K562 (cell line): ENCODE data around the gene TRMT1. TPM values are rescaled to one million over a fixed set of nuclear protein-coding genes. Genes with fewer than 3 reads are reported as not detected.

Experiments used
- polyA plus RNA-seq, 8 experiments: library from polyadenylated mRNA; depleted of rRNA in 4 of 8; stranded (reverse) in 5 of 8; unstranded in 3 of 8; fragments of >200 nt; fragmentation: Nextera tagmentation in 2 of 8; fragmentation: Illumina TruSeq in 1 of 8; extraction: Ambion mirVana in 2 of 8; extraction: Trizol in 1 of 8; gene quantifications; 2 replicates each; pipeline versions ENCODE4 v1.2.1 to v1.2.3, GENCODE V29; 2011 to 2014; ENCODE audit warnings: inconsistent platforms in 1 of 8, missing spikeins in 1 of 8
- total RNA-seq, 7 experiments: library from RNA; depleted of rRNA in 6 of 7; stranded (reverse); fragments of >200 nt in 6 of 7; fragmentation: Illumina TruSeq in 2 of 7; extraction: Trizol in 2 of 7; gene quantifications; 2 replicates each; pipeline versions ENCODE4 v1.2.1 to v1.2.3, GENCODE V29; 2011 to 2021; ENCODE audit warnings: low replicate concordance in 1 of 7

The TRMT1 gene
- total and polyA plus RNA-seq, 9 of the 15 experiments (the other 6 are each of a cell fraction or from before 2014, with no cell fraction given), result 5.8 to 158 (median 54.3) TPM

Other genes with a start within 250 kb of the TRMT1 start
Only the 7 nearest of the 14 such genes appear.
- gene GADD45GIP1, start 159.5 kb downstream of the TRMT1 start, total RNA-seq (2014; rRNA removed), result 143 and 161 TPM in 2 replicates
- 9.1 and 12.9 TPM in 2 replicates for gene GADD45GIP1, start 159.5 kb downstream of the TRMT1 start, total RNA-seq (2014; rRNA removed; fragmentation: Illumina TruSeq; extraction: Trizol)
- gene GADD45GIP1, start 159.5 kb downstream of the TRMT1 start, total RNA-seq (2015; rRNA removed; fragmentation: Illumina TruSeq; extraction: Trizol), result 39.5 and 40.1 TPM in 2 replicates
- gene GADD45GIP1, start 159.5 kb downstream of the TRMT1 start, total RNA-seq (2021), result 47.3 and 48.8 TPM in 2 replicates
- 29.2 and 30.4 TPM in 2 replicates for gene GADD45GIP1, start 159.5 kb downstream of the TRMT1 start, polyA plus RNA-seq (2011; rRNA removed)
- gene GADD45GIP1, start 159.5 kb downstream of the TRMT1 start, polyA plus RNA-seq (2014; fragmentation: Illumina TruSeq; extraction: Trizol), result 11.5 and 20.3 TPM in 2 replicates
- gene GADD45GIP1, start 159.5 kb downstream of the TRMT1 start, polyA plus RNA-seq (2014; fragmentation: Nextera tagmentation; extraction: Ambion mirVana), result 1 to 10 TPM; 5.1 to 6.8 TPM
- 114 and 122 TPM in 2 replicates for gene GADD45GIP1, start 159.5 kb downstream of the TRMT1 start, polyA plus RNA-seq (2014; rRNA removed)
- 0.27 and 0.82 TPM in 2 replicates for gene DAND5, start 147.2 kb downstream of the TRMT1 start, total RNA-seq (2014; rRNA removed)
- gene DAND5, start 147.2 kb downstream of the TRMT1 start, total RNA-seq (2014; rRNA removed; fragmentation: Illumina TruSeq; extraction: Trizol), result 0.38 and 0.40 TPM in 2 replicates
- gene DAND5, start 147.2 kb downstream of the TRMT1 start, total RNA-seq (2015; rRNA removed; fragmentation: Illumina TruSeq; extraction: Trizol), result 0.22 and 0.23 TPM in 2 replicates
- gene DAND5, start 147.2 kb downstream of the TRMT1 start, total RNA-seq (2021), result 0.74 and 0.78 TPM in 2 replicates
- gene DAND5, start 147.2 kb downstream of the TRMT1 start, polyA plus RNA-seq (2011; rRNA removed), result 0.60 and 0.89 TPM in 2 replicates
- 0.71 and 0.83 TPM in 2 replicates for gene DAND5, start 147.2 kb downstream of the TRMT1 start, polyA plus RNA-seq (2014; fragmentation: Illumina TruSeq; extraction: Trizol)
- gene DAND5, start 147.2 kb downstream of the TRMT1 start, polyA plus RNA-seq (2014; fragmentation: Nextera tagmentation; extraction: Ambion mirVana), result under 1 TPM; 0.42 to 0.63 TPM
- 0.50 and 0.66 TPM in 2 replicates for gene DAND5, start 147.2 kb downstream of the TRMT1 start, polyA plus RNA-seq (2014; rRNA removed)
- gene NFIX, start 121.3 kb downstream of the TRMT1 start, total RNA-seq (2014; rRNA removed), result 5.4 and 7.7 TPM in 2 replicates
- gene NFIX, start 121.3 kb downstream of the TRMT1 start, total RNA-seq (2014; rRNA removed; fragmentation: Illumina TruSeq; extraction: Trizol), result 2.3 and 6.4 TPM in 2 replicates
- gene NFIX, start 121.3 kb downstream of the TRMT1 start, total RNA-seq (2015; rRNA removed; fragmentation: Illumina TruSeq; extraction: Trizol), result 3.1 and 3.8 TPM in 2 replicates
- 23.1 and 26.8 TPM in 2 replicates for gene NFIX, start 121.3 kb downstream of the TRMT1 start, total RNA-seq (2021)
- 2.9 and 5.6 TPM in 2 replicates for gene NFIX, start 121.3 kb downstream of the TRMT1 start, polyA plus RNA-seq (2011; rRNA removed)
- 7.7 and 9.2 TPM in 2 replicates for gene NFIX, start 121.3 kb downstream of the TRMT1 start, polyA plus RNA-seq (2014; fragmentation: Illumina TruSeq; extraction: Trizol)
- gene NFIX, start 121.3 kb downstream of the TRMT1 start, polyA plus RNA-seq (2014; fragmentation: Nextera tagmentation; extraction: Ambion mirVana), result under 1 TPM; 0.28 to 0.34 TPM
- gene NFIX, start 121.3 kb downstream of the TRMT1 start, polyA plus RNA-seq (2014; rRNA removed), result 6.8 and 7.2 TPM in 2 replicates
- 266 and 312 TPM in 2 replicates for gene LYL1, start 13.9 kb downstream of the TRMT1 start, total RNA-seq (2014; rRNA removed)
- gene LYL1, start 13.9 kb downstream of the TRMT1 start, total RNA-seq (2014; rRNA removed; fragmentation: Illumina TruSeq; extraction: Trizol), result 13.2 and 17.7 TPM in 2 replicates
- 89.9 and 108 TPM in 2 replicates for gene LYL1, start 13.9 kb downstream of the TRMT1 start, total RNA-seq (2015; rRNA removed; fragmentation: Illumina TruSeq; extraction: Trizol)
- 216 and 218 TPM in 2 replicates for gene LYL1, start 13.9 kb downstream of the TRMT1 start, total RNA-seq (2021)
- gene LYL1, start 13.9 kb downstream of the TRMT1 start, polyA plus RNA-seq (2011; rRNA removed), result 34.0 and 47.0 TPM in 2 replicates
- 17.8 and 71.5 TPM in 2 replicates for gene LYL1, start 13.9 kb downstream of the TRMT1 start, polyA plus RNA-seq (2014; fragmentation: Illumina TruSeq; extraction: Trizol)
- gene LYL1, start 13.9 kb downstream of the TRMT1 start, polyA plus RNA-seq (2014; fragmentation: Nextera tagmentation; extraction: Ambion mirVana), result 1 to 10 TPM; 1.3 to 1.6 TPM
- 165 and 175 TPM in 2 replicates for gene LYL1, start 13.9 kb downstream of the TRMT1 start, polyA plus RNA-seq (2014; rRNA removed)
- gene NACC1, start 1.5 kb upstream of the TRMT1 start, total RNA-seq (2014; rRNA removed), result 62.4 and 85.7 TPM in 2 replicates
- gene NACC1, start 1.5 kb upstream of the TRMT1 start, total RNA-seq (2014; rRNA removed; fragmentation: Illumina TruSeq; extraction: Trizol), result 9.1 and 9.5 TPM in 2 replicates
- gene NACC1, start 1.5 kb upstream of the TRMT1 start, total RNA-seq (2015; rRNA removed; fragmentation: Illumina TruSeq; extraction: Trizol), result 40.2 and 46.8 TPM in 2 replicates
- 93.0 and 96.6 TPM in 2 replicates for gene NACC1, start 1.5 kb upstream of the TRMT1 start, total RNA-seq (2021)
- 25.8 and 49.0 TPM in 2 replicates for gene NACC1, start 1.5 kb upstream of the TRMT1 start, polyA plus RNA-seq (2011; rRNA removed)
- 23.2 and 90.7 TPM in 2 replicates for gene NACC1, start 1.5 kb upstream of the TRMT1 start, polyA plus RNA-seq (2014; fragmentation: Illumina TruSeq; extraction: Trizol)
- gene NACC1, start 1.5 kb upstream of the TRMT1 start, polyA plus RNA-seq (2014; fragmentation: Nextera tagmentation; extraction: Ambion mirVana), result under 1 TPM; 0.04 to 0.17 TPM
- gene NACC1, start 1.5 kb upstream of the TRMT1 start, polyA plus RNA-seq (2014; rRNA removed), result 46.1 and 68.1 TPM in 2 replicates
- gene STX10, start 33.6 kb upstream of the TRMT1 start, total RNA-seq (2014; rRNA removed), result 57.8 and 59.2 TPM in 2 replicates
- gene STX10, start 33.6 kb upstream of the TRMT1 start, total RNA-seq (2014; rRNA removed; fragmentation: Illumina TruSeq; extraction: Trizol), result 12.6 and 19.0 TPM in 2 replicates
- 31.0 and 33.9 TPM in 2 replicates for gene STX10, start 33.6 kb upstream of the TRMT1 start, total RNA-seq (2015; rRNA removed; fragmentation: Illumina TruSeq; extraction: Trizol)
- gene STX10, start 33.6 kb upstream of the TRMT1 start, total RNA-seq (2021), result 39.6 and 41.6 TPM in 2 replicates
- 46.6 and 77.4 TPM in 2 replicates for gene STX10, start 33.6 kb upstream of the TRMT1 start, polyA plus RNA-seq (2011; rRNA removed)
- 30.3 and 35.2 TPM in 2 replicates for gene STX10, start 33.6 kb upstream of the TRMT1 start, polyA plus RNA-seq (2014; fragmentation: Illumina TruSeq; extraction: Trizol)
- gene STX10, start 33.6 kb upstream of the TRMT1 start, polyA plus RNA-seq (2014; fragmentation: Nextera tagmentation; extraction: Ambion mirVana), result 1 to 10 TPM in 1 of 2 experiments, under 1 TPM in 1; 0.51 to 1.7 TPM
- 66.3 and 78.0 TPM in 2 replicates for gene STX10, start 33.6 kb upstream of the TRMT1 start, polyA plus RNA-seq (2014; rRNA removed)
- gene IER2, start 33.7 kb upstream of the TRMT1 start, total RNA-seq (2014; rRNA removed), result 84.5 and 134 TPM in 2 replicates
- 23.6 and 24.4 TPM in 2 replicates for gene IER2, start 33.7 kb upstream of the TRMT1 start, total RNA-seq (2014; rRNA removed; fragmentation: Illumina TruSeq; extraction: Trizol)
- gene IER2, start 33.7 kb upstream of the TRMT1 start, total RNA-seq (2015; rRNA removed; fragmentation: Illumina TruSeq; extraction: Trizol), result 14.8 and 17.4 TPM in 2 replicates
- 205 and 214 TPM in 2 replicates for gene IER2, start 33.7 kb upstream of the TRMT1 start, total RNA-seq (2021)
- gene IER2, start 33.7 kb upstream of the TRMT1 start, polyA plus RNA-seq (2011; rRNA removed), result 23.7 and 32.9 TPM in 2 replicates
- gene IER2, start 33.7 kb upstream of the TRMT1 start, polyA plus RNA-seq (2014; fragmentation: Illumina TruSeq; extraction: Trizol), result 35.5 and 67.9 TPM in 2 replicates
- 1 to 10 TPM; 4.5 to 5.1 TPM for gene IER2, start 33.7 kb upstream of the TRMT1 start, polyA plus RNA-seq (2014; fragmentation: Nextera tagmentation; extraction: Ambion mirVana)
- 127 and 140 TPM in 2 replicates for gene IER2, start 33.7 kb upstream of the TRMT1 start, polyA plus RNA-seq (2014; rRNA removed)